Testis (tissue), 2 donors: ENCODE measurements around the gene COX10.
"Not testable (repeated sequence)": the region's sequence is repeated elsewhere in the genome, so short reads cannot be mapped to it uniquely, and the experiment has no call there.

Experiments
- CTCF ChIP-seq, 3 experiments: fragments of 450-650 bp in 2 of 3; fragments of 200-600 bp in 1 of 3; sonication (generic) in 1 of 3; IDR thresholded peaks; one replicate each; pipeline ENCODE4 v1.5.1; 2016 to 2019; ENCODE audit warnings: antibody characterized with exemption in 3 of 3, mild to moderate bottlenecking in 2 of 3, moderate library complexity in 1 of 3
- POLR2A ChIP-seq: fragments of 450-650 bp; IDR thresholded peaks from one replicate; pipeline ENCODE4 v1.6.1; 2017; ENCODE audit warnings: antibody characterized with exemption, mild to moderate bottlenecking, moderate library complexity

GRCh38 chr17:14186443-14186842 lies 117.1 kb downstream of the COX10 start:
- not testable (repeated sequence) for TF ChIP-seq CTCF (IDR thresholded peaks at IDR 0.05); POLR2A
